ENCODE measurements around the gene TEX44. TPM values are rescaled to one million over a fixed set of nuclear protein-coding genes. Genes with fewer than 3 reads are reported as not detected.
A peak's percentile ranks its signal among the peaks of the same experiment; 100 is the strongest.

TEX44 gene
- total RNA-seq, 1 donor from 2014 or later: not detected

- no peaks in the 10 kb centered on the region for H3K27me3 Mint-ChIP-seq (ENCODE audit: low read depth)
- H3K27ac Mint-ChIP-seq (ENCODE audit: unreplicated experiment): no peak overlapping the region
- DNase-seq (ENCODE audit: low read depth, low spot score): no peak
- H3K36me3 Mint-ChIP-seq (ENCODE audit: low read depth): no peaks in the 10 kb centered on the region
- no peak overlapping the region for H3K4me3 Mint-ChIP-seq
- TF ChIP-seq CTCF (conservative IDR thresholded peaks at IDR 0.05): no peak
- peaks cover 35% of the 10 kb centered on the region for H3K4me1 Mint-ChIP-seq
- H3K9me3 Mint-ChIP-seq: no peaks in the 10 kb centered on the region
Measured at GRCh38 chr2:231600619-231601355, 8.1 kb downstream of the TEX44 start.

- peak overlapping the region; percentile 85 for H3K4me3 Mint-ChIP-seq
- peak; percentile 82 for DNase-seq (ENCODE audit: low read depth, low spot score)
- no peaks in the 10 kb centered on the region for H3K27me3 Mint-ChIP-seq (ENCODE audit: low read depth)
- H3K9me3 Mint-ChIP-seq: no peaks in the 10 kb centered on the region
- H3K27ac Mint-ChIP-seq (ENCODE audit: unreplicated experiment): no peak overlapping the region
- H3K36me3 Mint-ChIP-seq (ENCODE audit: low read depth): no peaks in the 10 kb centered on the region
- TF ChIP-seq CTCF (conservative IDR thresholded peaks at IDR 0.05): peak; percentile 91
- peaks cover 39% of the 10 kb centered on the region for H3K4me1 Mint-ChIP-seq
Measured at GRCh38 chr2:231601356-231602229, 8.9 kb downstream of the TEX44 start.

GRCh38 chr2:231602859-231603467 is 10.3 kb downstream of the TEX44 start:
- H3K4me1 Mint-ChIP-seq: peaks cover 39% of the 10 kb centered on the region
- no peaks in the 10 kb centered on the region for H3K36me3 Mint-ChIP-seq (ENCODE audit: low read depth)
- no peak for DNase-seq (ENCODE audit: low read depth, low spot score)
- no peaks in the 10 kb centered on the region for H3K27me3 Mint-ChIP-seq (ENCODE audit: low read depth)
- peak overlapping the region; percentile 34 for H3K4me3 Mint-ChIP-seq
- no peaks in the 10 kb centered on the region for H3K9me3 Mint-ChIP-seq
- peak overlapping the region; percentile 99 for H3K27ac Mint-ChIP-seq (ENCODE audit: unreplicated experiment)
- TF ChIP-seq CTCF (conservative IDR thresholded peaks at IDR 0.05): no peak

GRCh38 chr2:231604101-231604684 is 11.5 kb downstream of the TEX44 start:
- peaks cover 46% of the 10 kb centered on the region for H3K4me1 Mint-ChIP-seq
- H3K27ac Mint-ChIP-seq (ENCODE audit: unreplicated experiment): peak overlapping the region; percentile 99
- H3K4me3 Mint-ChIP-seq: peak overlapping the region; percentile 67
- H3K9me3 Mint-ChIP-seq: no peaks in the 10 kb centered on the region
- peak; percentile 63 for DNase-seq (ENCODE audit: low read depth, low spot score)
- no peaks in the 10 kb centered on the region for H3K27me3 Mint-ChIP-seq (ENCODE audit: low read depth)
- no peaks in the 10 kb centered on the region for H3K36me3 Mint-ChIP-seq (ENCODE audit: low read depth)
- no peak for TF ChIP-seq CTCF (conservative IDR thresholded peaks at IDR 0.05)
